CD8-positive, alpha-beta memory T cell (primary cell): ENCODE data around the gene GPD1L. TPM values are rescaled to one million over a fixed set of nuclear protein-coding genes. Genes with fewer than 3 reads are reported as not detected.

ENCODE experiments used
- CTCF ChIA-PET: fragments of 350-600 bp; sonication (Branson Sonifier 250); formaldehyde crosslinking; loops from one replicate; lab custom pipeline; 2021; ENCODE audit warnings: antibody characterized with exemption; lab: Charles Lee
- POLR2A ChIA-PET: fragments of 350-600 bp; sonication (Branson Sonifier 250); formaldehyde crosslinking; loops from one replicate; lab custom pipeline; 2021; ENCODE audit warnings: antibody characterized with exemption; lab: Charles Lee
- DNase-seq, 5 donors: peaks; one replicate each; pipeline versions ENCODE4 v3.0.0 to v3.0.0-alpha.2; 2020 to 2022; ENCODE audit warnings: mixed read lengths in 1 of 5
- H3K27ac ChIP-seq: one replicate; pipeline ENCODE4 v1.7.0; 2013; ENCODE audit warnings: low read depth, mild to moderate bottlenecking, low read length, moderate library complexity
- H3K27me3 ChIP-seq: 2 replicates; pipeline ENCODE4 v1.7.0; 2013; ENCODE audit warnings: low read length, mild to moderate bottlenecking; ENCODE audit not compliant: insufficient read depth, poor library complexity, severe bottlenecking
- H3K36me3 ChIP-seq: 2 replicates; pipeline ENCODE4 v1.7.0; 2013; ENCODE audit warnings: mild to moderate bottlenecking, low read length, moderate library complexity; ENCODE audit not compliant: insufficient read depth
- H3K4me1 ChIP-seq: 2 replicates; pipeline ENCODE4 v1.7.0; 2013; ENCODE audit warnings: mild to moderate bottlenecking, low read length, moderate library complexity; ENCODE audit not compliant: insufficient read depth
- H3K4me3 ChIP-seq: 2 replicates; pipeline ENCODE4 v1.7.0; 2013; ENCODE audit warnings: mild to moderate bottlenecking, low read length
- H3K9me3 ChIP-seq: 2 replicates; pipeline ENCODE4 v1.7.0; 2013; ENCODE audit warnings: mild to moderate bottlenecking, low read length
- H3K27ac Mint-ChIP-seq, 8 donors: one replicate each; pipeline ENCODE4 v1.8.0; 2020 to 2021; ENCODE audit warnings: mixed read lengths in 8 of 8, mild to moderate bottlenecking in 6 of 8, inconsistent platforms in 3 of 8, moderate library complexity in 3 of 8
- H3K27me3 Mint-ChIP-seq, 2 donors: one replicate each; pipeline ENCODE4 v1.8.0; 2020 to 2021; ENCODE audit warnings: mixed read lengths in 2 of 2, mild to moderate bottlenecking in 1 of 2, moderate library complexity in 1 of 2
- H3K36me3 Mint-ChIP-seq, 3 donors: one replicate each; pipeline ENCODE4 v1.8.0; 2020 to 2021; ENCODE audit warnings: mixed read lengths in 3 of 3, inconsistent platforms in 1 of 3, mild to moderate bottlenecking in 1 of 3
- H3K4me1 Mint-ChIP-seq, 3 donors: one replicate each; pipeline ENCODE4 v1.8.0; 2020 to 2021; ENCODE audit warnings: mixed read lengths in 3 of 3, inconsistent platforms in 1 of 3, mild to moderate bottlenecking in 1 of 3
- H3K4me3 Mint-ChIP-seq, 7 donors: one replicate each; pipeline ENCODE4 v1.8.0; 2020 to 2021; ENCODE audit warnings: mixed read lengths in 7 of 7, mild to moderate bottlenecking in 6 of 7, moderate library complexity in 4 of 7, inconsistent platforms in 2 of 7
- H3K9me3 Mint-ChIP-seq, 5 donors: one replicate each; pipeline ENCODE4 v1.8.0; 2020 to 2022; ENCODE audit warnings: mixed read lengths in 5 of 5, mild to moderate bottlenecking in 3 of 5, moderate library complexity in 2 of 5, inconsistent platforms in 1 of 5
- polyA plus RNA-seq: library from polyadenylated mRNA; unstranded; fragments of 300-500 nt; fragmentation: Illumina TruSeq; gene quantifications from one replicate; pipeline ENCODE4 v1.2.3, GENCODE V29; 2021
- total RNA-seq, 2 experiments: library from RNA; stranded (reverse); gene quantifications; one replicate each; pipeline ENCODE4 v1.2.3, GENCODE V29; 2021

GPD1L gene
- total and polyA plus RNA-seq, 3 experiments from 2014 or later: 13.9 to 20.9 (median 16.1) TPM

DNA sequence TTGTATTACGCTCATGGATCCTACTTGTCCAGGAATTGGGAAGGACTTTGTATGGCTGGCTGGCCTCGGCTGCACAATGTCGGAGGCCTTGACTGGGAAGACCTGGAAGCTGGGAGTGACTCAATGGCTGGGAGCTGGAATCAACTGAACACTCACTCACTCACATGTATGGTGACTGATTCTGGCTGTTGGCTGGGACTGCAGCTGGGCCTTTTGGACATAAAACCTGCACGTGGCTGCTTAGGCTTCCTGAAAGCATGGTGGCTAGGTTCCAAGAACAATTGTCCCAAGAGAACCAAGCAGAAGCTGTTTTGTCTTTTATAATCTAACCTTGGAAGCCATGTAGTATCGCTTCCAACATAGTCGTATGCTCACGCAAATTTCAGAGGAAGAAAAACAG, 94.1 kb downstream of the GPD1L start:
- Mint-ChIP-seq H3K36me3 (no peaks in the 10 kb centered on the region), H3K27ac (no peak overlapping the region), H3K4me1 (no peaks in the 10 kb centered on the region), H3K9me3 (no peaks in the 10 kb centered on the region), H3K4me3 (no peak overlapping the region), H3K27me3 (peaks cover 11 to 36% of the 10 kb centered on the region in 2 donors)
- Histone ChIP-seq H3K36me3 (no peaks in the 10 kb centered on the region), H3K27me3 (peaks cover 3% of the 10 kb centered on the region), H3K4me3 (no peak overlapping the region), H3K4me1 (no peaks in the 10 kb centered on the region), H3K27ac (no peak overlapping the region), H3K9me3 (no peaks in the 10 kb centered on the region)
- POLR2A ChIA-PET: no interaction called here
- CTCF ChIA-PET: no interaction called here
- DNase-seq: no peak

DNA sequence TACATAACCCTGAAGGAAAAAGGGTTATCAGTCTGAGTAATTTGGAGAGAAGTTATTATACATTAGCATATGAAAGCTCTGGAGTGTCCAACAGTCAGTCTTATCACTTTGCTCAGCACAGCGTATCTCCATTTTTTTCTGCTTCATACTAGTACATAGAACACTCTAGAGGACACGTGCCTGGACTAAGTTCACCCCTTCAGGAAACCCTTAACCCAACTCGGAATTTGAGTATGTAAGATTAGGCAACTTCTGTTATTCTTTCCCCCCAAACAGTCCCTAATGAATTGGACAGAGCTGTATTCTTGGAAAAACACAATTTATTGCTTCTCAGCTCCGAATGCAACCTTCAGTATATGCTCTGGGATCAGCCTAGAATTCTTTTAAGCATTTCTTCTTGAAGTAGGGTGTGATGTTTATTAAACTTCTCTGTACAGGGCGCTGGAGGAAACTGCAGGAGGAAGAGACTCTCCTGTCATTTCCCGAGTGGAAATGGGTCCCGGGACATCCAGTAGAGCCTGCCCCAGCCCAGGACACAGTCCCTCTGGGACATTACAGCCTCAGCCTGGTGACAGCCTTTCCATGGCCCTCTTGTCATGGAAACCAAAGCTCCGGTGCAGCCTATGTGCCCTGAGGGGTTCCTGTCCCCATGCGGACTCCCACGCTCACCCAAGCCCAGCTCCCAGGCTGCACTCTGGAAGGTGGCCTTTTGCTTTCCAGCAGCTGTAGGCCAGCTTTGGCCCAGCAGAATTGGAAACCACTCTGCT, 94.8 kb downstream of the GPD1L start:
- no peaks in the 10 kb centered on the region for H3K4me1 Mint-ChIP-seq
- no peak overlapping the region for H3K27ac Mint-ChIP-seq
- H3K9me3 Mint-ChIP-seq: no peaks in the 10 kb centered on the region
- POLR2A ChIA-PET: no interaction called here
- Histone ChIP-seq H3K9me3 (no peaks in the 10 kb centered on the region), H3K4me3 (no peak overlapping the region), H3K27me3 (peaks cover 3% of the 10 kb centered on the region), H3K36me3 (no peaks in the 10 kb centered on the region), H3K27ac (no peak overlapping the region), H3K4me1 (no peaks in the 10 kb centered on the region)
- no peaks in the 10 kb centered on the region for H3K36me3 Mint-ChIP-seq
- no peak for DNase-seq
- H3K4me3 Mint-ChIP-seq: no peak overlapping the region
- peaks cover 11 to 34% of the 10 kb centered on the region in 2 donors for H3K27me3 Mint-ChIP-seq
- CTCF ChIA-PET: no interaction called here

DNA sequence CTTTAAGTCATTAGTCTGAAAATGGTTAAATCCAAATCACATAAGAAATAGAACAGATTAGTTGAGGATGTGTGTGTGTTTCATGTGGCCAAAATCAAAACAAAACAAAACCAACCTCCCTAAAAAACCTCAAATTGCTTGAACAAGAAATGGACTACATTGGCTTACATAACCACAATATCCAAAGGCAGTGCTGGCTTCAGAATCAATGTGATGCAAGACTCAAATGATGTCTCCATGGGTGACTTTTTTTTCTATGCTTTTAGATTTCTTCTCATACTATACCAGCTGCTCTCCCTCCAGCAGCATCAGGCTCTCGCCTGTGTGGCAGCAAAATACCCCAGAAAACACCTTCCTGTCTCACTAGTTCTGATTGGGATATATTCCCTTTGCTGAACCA, 96.1 kb downstream of the GPD1L start:
- Histone ChIP-seq H3K36me3 (no peaks in the 10 kb centered on the region), H3K9me3 (no peaks in the 10 kb centered on the region), H3K27me3 (peaks cover 3% of the 10 kb centered on the region), H3K4me1 (no peaks in the 10 kb centered on the region), H3K4me3 (no peak overlapping the region), H3K27ac (no peak overlapping the region)
- no peaks in the 10 kb centered on the region for H3K9me3 Mint-ChIP-seq
- H3K27me3 Mint-ChIP-seq: peaks cover 6 to 27% of the 10 kb centered on the region in 2 donors
- no peaks in the 10 kb centered on the region for H3K4me1 Mint-ChIP-seq
- H3K4me3 Mint-ChIP-seq: no peak overlapping the region
- POLR2A ChIA-PET: no interaction called here
- H3K27ac Mint-ChIP-seq: no peak overlapping the region
- no peak for DNase-seq
- CTCF ChIA-PET: interaction anchor here (0.6 kb wide), 1 partner anchor 18 kb away, joined by 3 read pairs; no protein-coding TSS in a partner anchor
- no peaks in the 10 kb centered on the region for H3K36me3 Mint-ChIP-seq

DNA sequence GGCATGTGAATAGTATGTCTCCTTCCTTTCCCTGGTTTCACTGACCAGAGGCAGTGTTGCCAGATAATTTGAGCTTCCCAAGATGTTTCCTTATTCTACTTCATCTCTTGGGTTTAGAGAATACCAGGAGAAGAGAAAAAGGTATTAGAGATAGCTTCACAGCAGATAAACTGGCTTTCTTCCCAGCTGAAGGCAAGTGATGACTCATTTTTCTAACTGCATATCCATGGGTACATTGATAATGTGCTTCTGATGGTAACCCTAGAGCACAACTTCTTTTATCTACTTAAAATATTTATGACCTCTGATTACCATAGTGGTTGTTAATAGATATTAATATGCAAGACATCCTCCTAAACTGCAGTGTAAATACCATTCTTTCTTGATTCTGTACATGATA, 97.4 kb downstream of the GPD1L start:
- no peak overlapping the region for H3K4me3 Mint-ChIP-seq
- H3K36me3 ChIP-seq: no peaks in the 10 kb centered on the region
- H3K27me3 ChIP-seq: peaks cover 3% of the 10 kb centered on the region
- no peaks in the 10 kb centered on the region for H3K4me1 Mint-ChIP-seq
- H3K36me3 Mint-ChIP-seq: no peaks in the 10 kb centered on the region
- peaks cover 4 to 17% of the 10 kb centered on the region in 2 donors for H3K27me3 Mint-ChIP-seq
- DNase-seq: no peak
- no peaks in the 10 kb centered on the region for H3K9me3 ChIP-seq
- no peak overlapping the region for H3K27ac ChIP-seq
- H3K4me1 ChIP-seq: no peaks in the 10 kb centered on the region
- no peaks in the 10 kb centered on the region for H3K9me3 Mint-ChIP-seq
- H3K27ac Mint-ChIP-seq: no peak overlapping the region
- no peak overlapping the region for H3K4me3 ChIP-seq
- ChIA-PET CTCF (no interaction called here), POLR2A (no interaction called here)

DNA sequence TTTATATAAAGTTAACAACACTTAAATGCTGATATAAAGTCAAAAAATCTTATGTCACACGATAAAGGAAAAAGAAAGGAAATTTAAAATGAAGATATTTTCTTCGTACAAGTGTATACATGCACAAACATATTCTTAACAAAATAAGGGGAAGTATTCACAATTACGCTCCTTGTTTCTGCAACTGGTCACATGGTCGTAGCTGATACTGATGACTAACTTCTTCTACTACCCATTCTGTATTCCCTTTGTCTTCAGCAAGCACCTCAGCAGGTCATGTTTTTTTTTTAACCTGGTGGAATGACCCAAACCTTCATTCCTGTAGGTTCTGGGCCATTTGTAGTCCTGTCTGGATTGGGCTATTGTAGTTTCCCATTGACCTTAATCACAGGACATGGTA, 102.0 kb downstream of the GPD1L start:
- no peak overlapping the region for H3K4me3 ChIP-seq
- no peaks in the 10 kb centered on the region for H3K27me3 ChIP-seq
- Mint-ChIP-seq H3K27ac (peak overlapping the region in 1 of 8 donors; percentile 34), H3K4me1 (no peaks in the 10 kb centered on the region), H3K9me3 (no peaks in the 10 kb centered on the region), H3K4me3 (no peak overlapping the region), H3K36me3 (no peaks in the 10 kb centered on the region), H3K27me3 (peaks cover 0 to 8% of the 10 kb centered on the region in 2 donors)
- no peak for DNase-seq
- H3K9me3 ChIP-seq: no peaks in the 10 kb centered on the region
- POLR2A ChIA-PET: interaction anchor here (0.6 kb wide), 1 partner anchor 77 kb away, joined by 3 read pairs; no protein-coding TSS in a partner anchor
- no peaks in the 10 kb centered on the region for H3K36me3 ChIP-seq
- no peaks in the 10 kb centered on the region for H3K4me1 ChIP-seq
- no peak overlapping the region for H3K27ac ChIP-seq
- CTCF ChIA-PET: no interaction called here

DNA sequence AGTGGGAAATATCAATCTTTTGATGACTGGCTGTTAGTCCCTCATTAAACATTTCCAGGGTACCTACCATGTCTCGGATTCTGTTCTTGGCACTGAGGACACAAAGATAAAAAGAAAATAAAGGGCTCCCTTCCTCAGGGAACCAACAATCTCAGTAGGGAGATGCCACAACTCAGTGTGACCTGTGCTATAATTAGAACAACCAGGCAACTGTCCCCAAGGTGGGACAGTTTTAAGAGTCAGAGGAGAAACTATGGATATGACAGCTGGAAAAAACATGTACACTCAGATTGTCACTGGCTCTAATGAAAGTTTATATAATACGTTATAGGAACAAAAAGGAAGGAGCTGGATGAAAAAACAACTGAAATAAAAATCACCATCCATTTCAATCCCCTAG, 108.8 kb downstream of the GPD1L start:
- POLR2A ChIA-PET: no interaction called here
- CTCF ChIA-PET: interaction anchor here (1.6 kb wide), 1 partner anchor 16 kb away, joined by 4 read pairs; no protein-coding TSS in a partner anchor
- H3K9me3 Mint-ChIP-seq: peaks cover 0 to 8% (median 7%) of the 10 kb centered on the region in 5 donors
- no peaks in the 10 kb centered on the region for H3K4me1 Mint-ChIP-seq
- Histone ChIP-seq H3K4me1 (no peaks in the 10 kb centered on the region), H3K9me3 (no peaks in the 10 kb centered on the region), H3K27me3 (no peaks in the 10 kb centered on the region), H3K27ac (no peak overlapping the region), H3K4me3 (no peak overlapping the region), H3K36me3 (no peaks in the 10 kb centered on the region)
- no peak overlapping the region for H3K4me3 Mint-ChIP-seq
- H3K27ac Mint-ChIP-seq: no peak overlapping the region
- DNase-seq: no peak
- H3K27me3 Mint-ChIP-seq: peaks cover 12 to 22% of the 10 kb centered on the region in 2 donors
- peaks cover 0 to 7% (median 0%) of the 10 kb centered on the region in 3 donors for H3K36me3 Mint-ChIP-seq

DNA sequence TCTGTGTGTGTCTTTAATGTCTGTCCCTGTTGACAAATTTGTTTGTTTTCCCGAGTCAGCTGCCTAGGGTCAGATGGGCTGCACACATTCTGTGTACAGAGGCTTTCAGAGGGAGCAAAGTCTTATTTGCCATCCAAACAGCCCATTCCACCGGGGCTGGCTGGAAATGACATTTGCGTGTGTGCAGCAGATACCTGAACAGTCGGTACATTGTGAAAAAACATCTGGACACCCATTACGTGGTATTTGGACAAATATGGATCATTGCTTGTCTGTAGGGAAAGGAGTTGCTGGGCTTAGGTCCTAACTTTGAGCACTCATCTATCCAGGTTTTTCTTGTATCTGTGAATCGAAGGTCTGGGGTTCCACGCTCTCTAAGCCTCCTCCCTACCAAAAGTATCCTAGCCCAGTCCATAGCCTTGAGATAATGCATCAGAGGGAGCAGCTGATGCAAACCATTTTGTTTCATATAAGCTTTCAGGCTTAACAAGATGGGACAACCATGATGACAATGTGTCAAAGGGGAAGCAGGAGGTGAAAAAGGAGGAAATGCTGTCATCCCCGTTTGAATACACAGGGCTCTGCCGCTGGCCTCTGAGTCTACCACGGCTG, 109.9 kb downstream of the GPD1L start:
- POLR2A ChIA-PET: no interaction called here
- Mint-ChIP-seq H3K27me3 (peaks cover 12 to 22% of the 10 kb centered on the region in 2 donors), H3K4me1 (no peaks in the 10 kb centered on the region), H3K36me3 (peaks cover 0 to 7% (median 0%) of the 10 kb centered on the region in 3 donors), H3K9me3 (peaks cover 2 to 8% (median 7%) of the 10 kb centered on the region in 5 donors), H3K27ac (no peak overlapping the region), H3K4me3 (no peak overlapping the region)
- H3K9me3 ChIP-seq: no peaks in the 10 kb centered on the region
- H3K36me3 ChIP-seq: no peaks in the 10 kb centered on the region
- no peak overlapping the region for H3K4me3 ChIP-seq
- CTCF ChIA-PET: interaction anchor here (1.6 kb wide), 1 partner anchor 18 kb away, joined by 4 read pairs; no protein-coding TSS in a partner anchor
- H3K4me1 ChIP-seq: no peaks in the 10 kb centered on the region
- DNase-seq: no peak
- H3K27me3 ChIP-seq: no peaks in the 10 kb centered on the region
- no peak overlapping the region for H3K27ac ChIP-seq

DNA sequence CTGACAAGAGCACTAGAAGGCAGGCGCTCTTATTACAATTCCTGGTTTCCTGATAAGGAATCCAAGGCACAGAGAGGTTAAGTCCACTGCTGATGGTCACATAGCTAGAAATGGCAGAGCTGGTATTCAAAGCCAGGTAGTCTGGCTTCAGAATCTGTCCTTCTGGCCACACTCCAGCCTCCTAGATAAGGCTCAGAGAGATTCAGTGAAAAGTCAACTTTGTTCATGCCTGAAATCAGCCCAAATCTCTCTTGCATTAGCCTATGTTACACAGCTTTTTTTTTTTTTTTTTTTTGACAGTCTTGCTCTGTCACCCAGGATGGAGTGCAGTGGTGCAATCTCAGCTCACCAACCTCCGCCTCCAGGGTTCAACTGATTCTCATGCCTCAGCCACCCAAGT, 110.9 kb downstream of the GPD1L start:
- POLR2A ChIA-PET: no interaction called here
- no peak for DNase-seq
- CTCF ChIA-PET: no interaction called here
- Histone ChIP-seq H3K36me3 (no peaks in the 10 kb centered on the region), H3K27me3 (no peaks in the 10 kb centered on the region), H3K9me3 (no peaks in the 10 kb centered on the region), H3K27ac (no peak overlapping the region), H3K4me1 (no peaks in the 10 kb centered on the region), H3K4me3 (no peak overlapping the region)
- H3K27ac Mint-ChIP-seq: no peak overlapping the region
- peaks cover 14 to 22% of the 10 kb centered on the region in 2 donors for H3K27me3 Mint-ChIP-seq
- H3K9me3 Mint-ChIP-seq: peaks cover 2 to 8% (median 7%) of the 10 kb centered on the region in 5 donors
- H3K4me3 Mint-ChIP-seq: no peak overlapping the region
- peaks cover 0 to 7% (median 0%) of the 10 kb centered on the region in 3 donors for H3K36me3 Mint-ChIP-seq
- no peaks in the 10 kb centered on the region for H3K4me1 Mint-ChIP-seq
